ENCODE results near the gene UBAP2L.
A peak's percentile ranks its signal among the peaks of the same experiment; 100 is the strongest.
"Not testable (repeated sequence)": the region's sequence is repeated elsewhere in the genome, so short reads cannot be mapped to it uniquely, and the experiment has no call there.

The UBAP2L gene

GRCh38 chr1:154241703-154242351 is 21.1 kb downstream of the UBAP2L start:
- DNase-seq, result peak in 1 of 4 experiments; percentile 15

- no peak for DNase-seq
Measured at GRCh38 chr1:154253671-154254070, 32.9 kb downstream of the UBAP2L start.

- no peak for DNase-seq
Measured at GRCh38 chr1:154256686-154257085, 35.9 kb downstream of the UBAP2L start.

GRCh38 chr1:154258784-154259183 is 38.0 kb downstream of the UBAP2L start:
- DNase-seq, result no peak

GRCh38 chr1:154260127-154260526 is 39.4 kb downstream of the UBAP2L start:
- no peak for DNase-seq

- DNase-seq, result no peak
Measured at GRCh38 chr1:154263465-154264332, 42.9 kb downstream of the UBAP2L start.

GRCh38 chr1:154264454-154264853 is 43.7 kb downstream of the UBAP2L start:
- DNase-seq, result no peak

GRCh38 chr1:154265586-154265985 is 44.8 kb downstream of the UBAP2L start:
- DNase-seq, result no peak

GRCh38 chr1:154270833-154271232 is 50.1 kb downstream of the UBAP2L start:
- peak in 1 of 4 experiments; percentile 6 for DNase-seq

- peak; percentile 98 to 99 (median 98) for DNase-seq
Measured at GRCh38 chr1:154272217-154272998, 51.7 kb downstream of the UBAP2L start, which contains the start of gene HAX1. Gene HAX1, plus strand, starts transcription at chr1:154272629. Its CDS starts 95 bp downstream, at chr1:154272724.

- no peak for DNase-seq
Measured at GRCh38 chr1:154272999-154273563, 52.3 kb downstream of the UBAP2L start.

- DNase-seq, result peak in 1 of 4 experiments; percentile 16
Measured at GRCh38 chr1:154276797-154277196, 56.0 kb downstream of the UBAP2L start.

- not testable (repeated sequence) for DNase-seq
Measured at GRCh38 chr1:154287591-154287990, 66.8 kb downstream of the UBAP2L start.

- DNase-seq, result no peak
Measured at GRCh38 chr1:154288661-154289060, 67.9 kb downstream of the UBAP2L start.

- no peak for DNase-seq
Measured at GRCh38 chr1:154290921-154291320, 70.2 kb downstream of the UBAP2L start.

- DNase-seq, result peak in 2 of 4 experiments; percentile 16 to 25
Measured at GRCh38 chr1:154295408-154296235, 74.9 kb downstream of the UBAP2L start.

- no peak for DNase-seq
Measured at GRCh38 chr1:154301582-154301981, 80.8 kb downstream of the UBAP2L start.

GRCh38 chr1:154304664-154305337 is 84.0 kb downstream of the UBAP2L start:
- DNase-seq, result no peak

- no peak for DNase-seq
Measured at GRCh38 chr1:154306151-154306550, 85.4 kb downstream of the UBAP2L start.

- not testable (repeated sequence) for DNase-seq
Measured at GRCh38 chr1:154307670-154308270, 87.0 kb downstream of the UBAP2L start.

- not testable (repeated sequence) for DNase-seq
Measured at GRCh38 chr1:154309136-154309535, 88.4 kb downstream of the UBAP2L start.

Data from suppressor macrophage (primary cell).